Motor neuron (in vitro differentiated cells): ENCODE results near the gene RHEB. TPM values are rescaled to one million over a fixed set of nuclear protein-coding genes. Genes with fewer than 3 reads are reported as not detected.

ENCODE experiments used
- ATAC-seq, 8 experiments: fragments of 200-7000 bp; cut with Tn5 transposase; replicated peaks in 6 of 8; 2 replicates each; pipeline ENCODE4 v1.8.0; 2021; ENCODE audit warnings: mild to moderate bottlenecking in 8 of 8, moderate library complexity in 8 of 8
- H3K27ac ChIP-seq, 2 donors: fragments of 250-450 bp; sonication (Bioruptor Pico); 2 replicates each; pipeline ENCODE4 v1.9.0; 2021; ENCODE audit warnings: antibody characterized with exemption in 2 of 2, mild to moderate bottlenecking in 2 of 2, moderate library complexity in 1 of 2
- H3K4me1 ChIP-seq, 2 donors: fragments of 250-450 bp; sonication (Bioruptor Pico); replicated peaks in 1 of 2; 2 replicates each; pipeline ENCODE4 v1.6.1; 2021; ENCODE audit warnings: antibody characterized with exemption in 2 of 2, mild to moderate bottlenecking in 2 of 2, moderate library complexity in 1 of 2
- H3K4me3 ChIP-seq, 5 donors: fragments of 250-450 bp; sonication (Bioruptor Pico); 2 replicates each; pipeline ENCODE4 v1.9.0; 2021; ENCODE audit warnings: antibody characterized with exemption in 5 of 5, mild to moderate bottlenecking in 5 of 5, moderate library complexity in 4 of 5
- WGBS, 10 experiments: fragments of 450-650 bp; shearing (Covaris generic); methylation state at CpG; one replicate each; pipeline ENCODE4 v1.0.0; 2022; 5-methylcytosine and 5-hydroxymethylcytosine counted together
- in situ Hi-C, 9 experiments: fragments of 400-800 bp; cut with MboI; loops; one replicate each; pipeline ENCODE4 v1.15.0; 2021; ENCODE audit warnings: low sequenced_read_pairs in 9 of 9, low pct_unique_long_range_greater_than_20kb in 2 of 9; ENCODE audit not compliant: unreplicated experiment in 9 of 9
- total RNA-seq, 8 experiments: library from RNA; unstranded; fragments of 300-600 nt; gene quantifications; 2 replicates each; pipeline versions ENCODE4 v1.2.3 to v1.2.4, GENCODE V29; 2022

RHEB gene
- total RNA-seq, 8 experiments from 2014 or later: 62.2 to 163 (median 84.2) TPM

DNA sequence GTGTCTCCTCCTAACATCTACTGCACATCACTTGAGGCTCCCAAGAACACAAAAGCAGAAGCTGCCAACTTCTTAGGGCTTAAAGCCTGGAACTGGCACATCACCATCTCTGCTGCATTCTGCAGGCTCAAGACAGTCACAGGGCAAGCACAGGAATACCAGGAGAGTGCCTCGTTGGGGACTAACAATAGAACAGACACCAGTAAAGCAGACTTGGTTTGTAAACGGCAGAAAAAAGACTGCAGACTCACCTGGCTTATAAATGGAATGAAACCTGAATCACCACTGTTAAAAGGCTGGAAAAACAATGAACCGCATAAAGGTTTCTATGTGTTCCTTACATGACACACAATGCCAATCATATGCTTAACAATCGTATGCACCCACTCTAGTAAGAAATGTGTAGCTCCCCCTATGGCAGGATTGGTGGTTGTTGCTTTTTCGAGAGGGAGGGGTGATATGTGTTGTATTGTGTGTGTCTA is 12.8 kb downstream of the RHEB start:
- peak in 2 of 8 experiments; percentile 5 to 12 for ATAC-seq
- 0 to 77% (median 57%) methylated on average over 2 to 4 of the region's 5 CpGs; no CpG with 5 or more reads in 2 of the 10 experiments for WGBS, 10 experiments
- in situ Hi-C loops: no loop called here
- Histone ChIP-seq H3K27ac (no peak overlapping the region), H3K4me3 (no peak overlapping the region), H3K4me1 (peaks cover 11 to 17% of the 10 kb centered on the region in 2 donors)

DNA sequence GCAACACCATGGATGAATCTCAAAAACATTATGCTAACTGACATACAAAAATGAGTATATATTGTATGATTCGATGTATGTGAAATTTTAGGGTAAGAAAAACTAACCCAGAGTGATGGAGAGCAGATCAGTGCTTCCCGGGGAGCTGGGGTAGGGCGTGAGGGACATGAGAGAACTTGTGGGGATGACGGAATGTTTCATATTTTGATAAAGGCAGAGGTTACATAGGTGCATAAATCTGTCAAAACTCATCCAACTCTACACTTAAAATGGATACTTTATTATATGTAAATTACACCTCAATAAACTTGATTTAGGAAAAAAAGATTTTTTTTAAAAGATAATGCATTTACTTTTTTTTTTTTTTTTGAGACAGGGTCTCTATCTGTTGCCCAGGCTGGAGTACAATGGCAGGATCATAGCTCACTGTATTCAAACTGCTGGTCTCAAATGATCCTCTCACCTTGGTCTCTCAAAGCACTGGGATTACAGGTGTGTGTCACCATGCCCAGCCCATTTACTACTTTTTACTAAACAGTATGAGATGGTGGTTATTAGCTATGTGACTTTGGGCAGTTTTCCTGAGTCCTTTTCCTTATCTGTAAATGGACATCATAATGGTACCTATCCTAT is 13.7 kb downstream of the RHEB start:
- WGBS, 10 experiments: 80 to 100% (median 94%) methylated on average over 1 to 4 of the region's 4 CpGs; no CpG with 5 or more reads in 1 of the 10 experiments
- peaks cover 11 to 17% of the 10 kb centered on the region in 2 donors for H3K4me1 ChIP-seq
- H3K4me3 ChIP-seq: no peak overlapping the region
- no peak for ATAC-seq
- no peak overlapping the region for H3K27ac ChIP-seq
- in situ Hi-C loops: no loop called here

DNA sequence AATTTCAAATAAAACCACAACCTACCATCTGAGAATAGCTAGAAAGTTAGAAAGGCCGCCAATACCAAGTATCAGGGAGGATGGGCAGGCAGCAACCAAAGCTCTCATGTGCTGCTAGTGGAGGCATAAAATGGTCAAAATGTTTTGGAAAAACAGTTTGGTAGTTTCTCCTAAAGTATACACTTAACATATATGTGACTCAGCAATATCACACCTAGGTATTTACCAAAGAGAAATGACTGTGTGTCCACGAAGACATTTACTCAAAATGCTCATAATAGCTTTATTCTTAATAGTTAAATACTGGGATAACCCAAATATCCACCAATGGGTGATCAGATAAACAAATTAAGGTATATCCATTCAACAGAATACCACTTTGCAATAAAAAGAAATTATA is 14.3 kb downstream of the RHEB start:
- in situ Hi-C loops: no loop called here
- 60 to 100% (median 87%) methylated on average over 1 to 2 of the region's 2 CpGs for WGBS, 10 experiments
- ATAC-seq: no peak
- no peak overlapping the region for H3K4me3 ChIP-seq
- no peak overlapping the region for H3K27ac ChIP-seq
- H3K4me1 ChIP-seq: peaks cover 11 to 17% of the 10 kb centered on the region in 2 donors

DNA sequence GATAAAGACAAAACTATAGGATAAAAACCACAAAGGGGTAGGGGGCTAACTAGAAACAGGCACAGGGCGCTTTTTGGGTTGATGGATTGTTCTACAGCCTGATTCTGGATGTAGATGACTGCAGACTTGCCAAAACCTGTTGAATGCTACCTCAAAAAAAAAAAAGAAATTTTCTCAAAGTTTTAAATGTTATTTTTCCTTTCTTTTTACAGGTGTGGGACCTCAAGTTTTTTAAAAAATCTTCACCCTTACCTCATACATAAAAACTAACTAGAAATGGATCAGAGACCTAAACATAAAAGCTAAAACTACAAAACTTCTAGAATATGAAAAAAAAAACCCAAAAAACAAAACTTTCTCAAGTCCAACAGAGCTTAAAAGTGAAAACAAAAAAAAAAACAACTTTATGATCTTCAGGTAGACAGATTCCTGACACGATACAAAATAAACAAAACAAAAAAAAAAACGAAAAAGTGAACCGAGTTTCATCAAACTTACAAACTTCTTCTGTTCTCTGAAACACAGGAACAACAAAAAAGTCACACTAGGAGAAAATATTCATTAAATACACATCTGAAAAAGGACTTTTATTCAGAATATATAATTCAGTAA is 14.9 kb downstream of the RHEB start:
- in situ Hi-C loops: no loop called here
- Histone ChIP-seq H3K4me3 (no peak overlapping the region), H3K4me1 (peaks cover 11 to 14% of the 10 kb centered on the region in 2 donors), H3K27ac (no peak overlapping the region)
- ATAC-seq: no peak
- WGBS, 10 experiments: 65 to 100% (median 84%) methylated on average over 1 to 4 of the region's 4 CpGs

DNA sequence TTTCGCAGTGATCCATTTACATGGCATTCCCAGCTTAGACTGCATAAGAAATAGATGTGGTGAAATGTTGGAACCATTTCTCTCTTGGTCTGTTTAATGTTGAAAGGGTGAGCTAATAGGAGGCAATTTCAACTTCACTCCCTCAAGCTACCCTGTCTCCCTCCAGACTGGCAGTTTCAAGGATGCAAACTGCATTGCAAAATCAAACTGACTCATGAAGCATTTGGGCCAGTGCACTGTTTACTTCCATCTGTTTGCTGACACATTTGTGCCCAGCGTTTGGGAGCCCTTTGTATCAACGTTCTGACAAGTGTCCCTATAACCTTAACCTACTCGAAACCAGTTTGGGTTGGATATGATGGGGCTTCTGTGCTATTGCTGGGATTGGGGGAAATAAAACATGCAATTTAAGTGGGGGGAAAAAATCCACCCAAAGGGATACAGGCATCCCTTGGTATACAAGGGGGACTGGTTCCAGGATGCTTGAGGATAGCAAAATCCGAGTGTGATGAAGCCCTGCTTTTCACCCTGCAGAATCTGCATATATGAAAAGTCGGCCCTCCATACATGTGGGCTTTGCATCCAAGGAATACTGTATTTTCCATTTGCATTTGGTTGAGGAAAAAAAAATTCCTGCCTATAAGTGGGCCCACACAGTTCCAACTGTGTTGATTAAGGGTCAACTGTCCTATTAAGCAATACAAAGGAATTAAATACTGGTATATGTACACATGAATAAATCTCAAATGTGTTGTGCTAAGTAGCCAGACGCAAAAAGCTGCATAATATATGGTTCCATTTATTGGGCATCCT is 15.6 kb downstream of the RHEB start:
- Histone ChIP-seq H3K4me1 (peaks cover 12 to 14% of the 10 kb centered on the region in 2 donors), H3K27ac (no peak overlapping the region), H3K4me3 (no peak overlapping the region)
- WGBS, 10 experiments: 17 to 100% (median 73%) methylated on average over 1 to 6 of the region's 7 CpGs
- in situ Hi-C loops: no loop called here
- ATAC-seq: peak; percentile 70 to 94 (median 90)

DNA sequence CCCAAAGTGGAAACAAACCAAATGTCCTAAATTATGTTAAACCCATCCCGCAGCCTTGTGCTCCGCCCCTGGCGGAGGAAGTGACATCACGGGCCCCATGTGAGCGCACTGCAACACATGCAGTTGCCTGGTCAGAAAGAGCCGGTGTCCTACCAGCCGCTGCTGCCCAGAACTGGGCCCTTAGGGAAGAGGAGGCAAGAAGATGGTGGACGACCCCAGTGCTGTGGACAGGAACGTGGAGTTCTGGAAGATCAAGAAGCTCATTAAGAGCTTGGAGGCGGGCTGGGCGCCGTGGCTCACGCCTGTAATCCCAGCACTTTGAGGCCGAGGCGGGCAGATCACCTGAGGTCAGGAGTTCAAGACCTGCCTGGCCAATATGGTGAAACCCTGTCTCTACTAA is 18.0 kb downstream of the RHEB start:
- Histone ChIP-seq H3K4me3 (no peak overlapping the region), H3K27ac (no peak overlapping the region), H3K4me1 (peaks cover 3 to 5% of the 10 kb centered on the region in 2 donors)
- 50 to 100% (median 97%) methylated on average over 1 to 10 of the region's 15 CpGs; no CpG with 5 or more reads in 5 of the 10 experiments for WGBS, 10 experiments
- in situ Hi-C loops: no loop called here
- ATAC-seq: no peak

DNA sequence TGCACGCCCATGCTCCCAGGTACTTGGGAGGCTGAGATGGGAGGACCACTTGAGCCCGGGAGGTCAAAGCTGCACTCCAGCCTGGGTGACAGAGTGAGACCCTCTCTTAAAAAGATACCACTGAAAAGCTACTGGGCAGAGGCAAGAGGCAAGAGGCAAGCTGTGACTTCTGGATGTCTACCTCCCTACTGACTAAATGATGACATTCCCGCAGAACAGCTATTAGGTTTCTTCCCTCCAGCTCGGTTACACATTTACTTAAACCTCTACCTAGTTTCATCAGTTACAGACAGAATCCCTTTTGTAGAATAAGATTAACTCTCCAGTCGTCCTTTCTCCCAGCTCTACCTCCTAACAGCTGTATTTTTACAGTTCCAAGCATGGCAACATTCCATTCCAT is 21.2 kb downstream of the RHEB start:
- Histone ChIP-seq H3K4me1 (peaks cover 15 to 18% of the 10 kb centered on the region in 2 donors), H3K4me3 (no peak overlapping the region), H3K27ac (no peak overlapping the region)
- WGBS, 10 experiments: 74 to 100% (median 86%) methylated on average over 1 to 4 of the region's 5 CpGs; no CpG with 5 or more reads in 4 of the 10 experiments
- in situ Hi-C loops: no loop called here
- no peak for ATAC-seq

DNA sequence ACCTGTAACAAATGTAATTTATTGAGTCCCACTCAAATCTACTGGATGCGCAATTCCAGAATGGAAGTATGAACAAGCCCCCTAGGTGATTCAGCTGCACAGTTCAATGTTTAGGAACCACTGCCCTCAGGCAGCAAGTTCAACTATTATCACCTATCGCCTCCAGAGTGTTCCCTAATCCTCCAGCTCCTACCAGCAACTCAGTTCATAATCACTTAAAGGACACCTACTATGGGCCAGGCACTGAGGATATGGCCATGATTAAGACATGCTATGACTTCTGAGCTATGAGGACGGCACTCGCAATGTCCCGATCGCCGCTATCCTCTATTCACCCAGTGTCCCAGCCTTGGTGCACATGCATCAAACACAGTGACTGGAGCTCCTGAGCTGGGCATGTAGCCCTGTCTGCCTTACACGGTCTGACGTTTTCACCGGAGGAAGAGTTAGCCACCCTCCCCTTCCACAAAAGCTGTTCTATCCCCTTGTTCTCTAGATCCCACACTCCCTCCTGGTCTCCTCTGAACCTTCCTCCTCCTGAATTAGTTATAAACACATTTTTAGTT is 22.3 kb downstream of the RHEB start:
- in situ Hi-C loops: no loop called here
- 60 to 100% (median 100%) methylated on average over 1 to 6 of the region's 10 CpGs; no CpG with 5 or more reads in 1 of the 10 experiments for WGBS, 10 experiments
- Histone ChIP-seq H3K4me3 (no peak overlapping the region), H3K4me1 (peaks cover 15 to 16% of the 10 kb centered on the region in 2 donors), H3K27ac (no peak overlapping the region)
- ATAC-seq: peak in 1 of 8 experiments; percentile 44

DNA sequence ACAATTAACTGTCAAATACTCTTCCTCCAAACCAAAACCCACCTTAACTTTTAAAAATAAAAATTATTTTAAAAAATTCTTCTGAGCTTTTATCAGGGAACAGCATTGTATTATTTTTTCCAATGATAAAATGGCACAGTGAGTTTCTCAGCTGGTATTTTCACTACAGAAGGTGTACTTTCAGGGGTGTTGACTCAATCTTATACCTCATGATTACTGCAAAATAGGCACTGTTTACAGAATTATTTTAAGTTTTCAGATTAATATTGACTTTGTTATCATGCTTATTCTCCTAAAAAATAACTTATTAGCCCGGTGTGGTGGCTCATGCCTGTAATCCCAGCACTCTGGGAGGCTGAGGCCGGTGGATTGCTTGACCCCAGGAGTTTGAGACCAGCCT is 24.3 kb downstream of the RHEB start:
- no peak for ATAC-seq
- in situ Hi-C loops: no loop called here
- 88 to 100% (median 100%) methylated on average over 1 to 2 of the region's 2 CpGs; no CpG with 5 or more reads in 1 of the 10 experiments for WGBS, 10 experiments
- Histone ChIP-seq H3K4me1 (peaks cover 20 to 22% of the 10 kb centered on the region in 2 donors), H3K27ac (no peak overlapping the region), H3K4me3 (no peak overlapping the region)

DNA sequence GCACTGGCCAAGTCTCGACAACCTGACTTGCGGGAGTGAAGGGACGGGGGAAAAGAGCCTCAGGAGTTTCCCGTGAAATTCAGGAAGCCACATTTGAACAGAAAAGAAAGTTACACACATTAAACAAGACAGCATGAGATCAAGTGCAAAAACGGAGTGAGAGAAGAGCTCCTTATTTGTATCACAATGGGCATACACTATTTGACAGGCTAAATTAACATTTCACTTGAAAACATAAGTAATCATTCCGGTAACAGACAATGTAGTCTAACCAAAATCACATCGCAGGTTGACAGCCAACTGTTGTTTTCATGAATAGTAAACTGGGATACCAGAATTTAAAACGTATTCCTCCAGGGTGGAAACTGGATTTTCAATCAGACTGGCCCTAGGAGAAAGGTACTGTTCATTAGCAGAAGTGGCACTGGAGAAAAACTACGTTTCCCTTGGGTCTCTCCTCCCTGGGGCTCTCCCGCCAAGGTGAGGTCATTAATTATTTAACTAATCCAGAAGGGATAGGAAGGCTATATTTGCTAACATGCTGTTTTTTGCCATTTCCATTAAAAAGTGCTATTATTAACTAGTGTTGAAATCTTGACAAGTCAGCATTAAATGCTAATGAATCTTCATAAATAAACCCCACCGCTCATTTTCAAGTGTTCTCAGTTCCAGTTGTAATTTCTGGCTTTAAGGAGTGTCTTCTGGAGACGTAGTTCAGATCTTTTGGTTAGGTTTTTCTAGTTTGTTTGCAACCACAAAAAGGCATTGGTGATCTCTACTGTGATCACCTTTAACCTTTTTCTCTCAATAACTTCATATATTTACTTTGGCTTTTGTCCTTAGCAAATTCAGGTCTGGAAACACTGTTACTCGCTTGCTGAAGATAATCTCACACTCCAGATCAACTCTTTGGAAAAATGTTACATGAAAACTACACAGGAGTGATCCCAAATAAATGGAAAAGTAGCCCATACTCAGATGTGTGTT is 25.1 kb downstream of the RHEB start:
- WGBS, 10 experiments: 23 to 76% (median 41%) methylated on average over 5 to 13 of the region's 13 CpGs; no CpG with 5 or more reads in 1 of the 10 experiments
- in situ Hi-C loops: no loop called here
- Histone ChIP-seq H3K4me1 (peaks cover 20 to 23% of the 10 kb centered on the region in 2 donors), H3K4me3 (no peak overlapping the region), H3K27ac (peak overlapping the region in 1 of 2 donors; percentile 25)
- peak in 6 of 8 experiments; percentile 19 to 71 (median 64) for ATAC-seq

DNA sequence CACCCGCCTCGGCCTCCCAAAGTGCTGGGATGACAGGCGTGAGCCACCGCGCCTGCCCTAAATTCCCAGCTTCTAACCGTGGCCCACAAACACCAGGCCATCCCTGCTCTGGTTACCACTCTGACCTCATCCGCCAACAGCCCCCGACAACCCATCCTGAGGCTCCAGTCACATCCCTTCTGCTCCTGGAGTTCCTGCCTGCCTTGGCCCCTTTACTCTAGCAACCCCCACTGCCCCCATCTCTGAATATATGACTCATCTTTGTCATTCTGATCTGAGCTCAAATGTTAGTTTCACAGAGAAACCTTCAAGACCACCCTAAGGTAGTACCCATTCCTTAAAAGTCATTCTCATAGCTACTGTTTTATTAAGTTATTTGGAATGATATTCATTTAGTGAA is 26.6 kb downstream of the RHEB start:
- peaks cover 20% of the 10 kb centered on the region in 2 donors for H3K4me1 ChIP-seq

DNA sequence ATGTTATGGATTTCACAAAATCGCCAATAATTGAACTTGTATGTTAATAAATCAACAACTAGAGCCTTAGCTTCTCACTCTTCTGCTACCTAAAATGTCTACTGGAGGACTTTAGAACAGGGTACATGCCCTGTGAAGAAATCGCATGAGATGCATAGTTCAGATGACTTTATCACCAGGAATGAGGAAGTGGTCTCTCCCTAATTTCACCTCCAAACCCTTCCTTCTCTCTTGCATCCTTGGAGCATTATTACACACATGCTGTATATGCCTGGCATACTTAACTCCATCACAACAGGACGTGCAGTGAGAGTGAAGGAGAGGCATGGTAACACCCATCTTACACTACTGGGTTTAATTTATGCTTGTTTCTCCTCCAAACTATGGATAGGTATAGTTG is 27.8 kb downstream of the RHEB start:
- H3K27ac ChIP-seq: no peak overlapping the region
- peaks cover 20 to 22% of the 10 kb centered on the region in 2 donors for H3K4me1 ChIP-seq
- in situ Hi-C loops: no loop called here
- H3K4me3 ChIP-seq: no peak overlapping the region
- ATAC-seq: peak in 3 of 8 experiments; percentile 83 to 95 (median 83)
- 59 to 100% (median 100%) methylated on average over 1 to 3 of the region's 3 CpGs; no CpG with 5 or more reads in 3 of the 10 experiments for WGBS, 10 experiments

More for the DNA sequence above, 26.6 kb downstream of the RHEB start:
- H3K27ac ChIP-seq: no peak overlapping the region
- no peak overlapping the region for H3K4me3 ChIP-seq
- no peak for ATAC-seq
- WGBS, 10 experiments: 83 to 100% (median 98%) methylated on average over 1 to 5 of the region's 8 CpGs; no CpG with 5 or more reads in 6 of the 10 experiments
- in situ Hi-C loops: no loop called here
